Colon (tissue), 2 donors: Measurements from ENCODE around the gene CFLAR.

ENCODE experiments used
- FAIRE-seq: peaks from 2 replicates; lab custom pipeline; 2012; peaks lifted over from hg19 to GRCh38; lab: Jason Lieb, UNC
- donor health status: control.
- donor health status: control.

Gene CFLAR

GRCh38 chr2:201219328-201220096, 103.5 kb downstream of the CFLAR start:
- FAIRE-seq: no peak

DNA sequence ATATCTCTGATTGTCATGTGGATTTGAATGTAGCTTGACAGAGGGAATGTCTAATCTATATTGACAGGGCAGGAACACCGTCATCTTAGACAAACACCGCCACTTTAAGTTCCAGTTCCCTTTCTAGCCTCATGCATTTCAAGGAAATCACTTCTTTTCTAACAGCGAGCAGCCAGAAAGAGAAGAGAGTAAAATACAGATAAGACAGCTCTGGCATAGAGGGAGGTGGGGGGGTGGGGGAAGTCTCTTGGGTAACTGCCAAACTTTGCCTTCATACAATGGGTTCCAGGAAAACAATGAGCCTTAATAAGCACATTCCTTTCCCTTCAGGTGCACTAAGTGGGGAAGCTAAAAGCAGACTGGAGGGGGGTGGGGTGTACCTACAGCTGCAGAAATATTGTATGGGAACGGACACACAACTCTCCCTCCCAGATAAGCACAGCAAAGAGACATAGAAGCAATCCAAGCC, 104.2 kb downstream of the CFLAR start:
- no peak for FAIRE-seq

- FAIRE-seq: no peak
Observed at GRCh38 chr2:201223089-201224073, 107.4 kb downstream of the CFLAR start.
